ENCODE results near the gene PTH1R.

- TF ChIP-seq CTCF (IDR thresholded peaks at IDR 0.05): no peak
- no peak for TF ChIP-seq POLR2A (IDR thresholded peaks at IDR 0.05)
- no peak for TF ChIP-seq EP300 (IDR thresholded peaks at IDR 0.05)
Observed at GRCh38 chr3:46950650-46951241, 73.2 kb downstream of the PTH1R start.

Measured in stomach (tissue), 4 donors.